Measurements from ENCODE around the gene TRABD2B. TPM values are rescaled to one million over a fixed set of nuclear protein-coding genes. Genes with fewer than 3 reads are reported as not detected.

TRABD2B gene
- total RNA-seq, 2 experiments from 2014 or later: not detected

- intact Hi-C loops (cut with micrococcal nuclease): no loop called here
- CTCF ChIA-PET: no interaction called here
- peaks cover 13% of the 10 kb centered on the region for H3K27me3 Mint-ChIP-seq (ENCODE audit: low read depth)
Observed at GRCh38 chr1:47951026-47951425, 46.2 kb downstream of the TRABD2B start.

GRCh38 chr1:47950471-47950870 lies 46.7 kb downstream of the TRABD2B start:
- Mint-ChIP-seq H3K36me3 (ENCODE audit: low read depth) (no peaks in the 10 kb centered on the region), H3K4me3 (no peak overlapping the region), H3K4me1 (ENCODE audit: low read depth) (no peaks in the 10 kb centered on the region)

More at GRCh38 chr1:47951026-47951425, 46.2 kb downstream of the TRABD2B start:
- H3K36me3 Mint-ChIP-seq (ENCODE audit: low read depth): no peaks in the 10 kb centered on the region
- no peaks in the 10 kb centered on the region for H3K9me3 Mint-ChIP-seq
- no peak overlapping the region for H3K27ac Mint-ChIP-seq
- H3K4me1 Mint-ChIP-seq (ENCODE audit: low read depth): no peaks in the 10 kb centered on the region
- no peak for DNase-seq
- H3K4me3 Mint-ChIP-seq: no peak overlapping the region

GRCh38 chr1:47948126-47948525 lies 49.1 kb downstream of the TRABD2B start:
- DNase-seq: no peak
- CTCF ChIA-PET: no interaction called here
- peaks cover 5% of the 10 kb centered on the region for H3K27me3 Mint-ChIP-seq (ENCODE audit: low read depth)
- no peaks in the 10 kb centered on the region for H3K36me3 Mint-ChIP-seq (ENCODE audit: low read depth)
- intact Hi-C loops (cut with micrococcal nuclease): no loop called here
- no peaks in the 10 kb centered on the region for H3K4me1 Mint-ChIP-seq (ENCODE audit: low read depth)
- H3K9me3 Mint-ChIP-seq: no peaks in the 10 kb centered on the region
- H3K27ac Mint-ChIP-seq: no peak overlapping the region
- H3K4me3 Mint-ChIP-seq: no peak overlapping the region

More at GRCh38 chr1:47950471-47950870, 46.7 kb downstream of the TRABD2B start:
- Mint-ChIP-seq H3K27ac (no peak overlapping the region), H3K9me3 (no peaks in the 10 kb centered on the region), H3K27me3 (ENCODE audit: low read depth) (peaks cover 11% of the 10 kb centered on the region)
- no peak for DNase-seq
- intact Hi-C loops (cut with micrococcal nuclease): no loop called here
- CTCF ChIA-PET: no interaction called here

- Mint-ChIP-seq H3K4me3 (no peak overlapping the region), H3K27ac (no peak overlapping the region)
- intact Hi-C loops (cut with micrococcal nuclease): no loop called here
Observed at GRCh38 chr1:47947531-47947930, 49.7 kb downstream of the TRABD2B start.

GRCh38 chr1:47944561-47944960 lies 52.6 kb downstream of the TRABD2B start:
- H3K27me3 Mint-ChIP-seq (ENCODE audit: low read depth): peaks cover 9% of the 10 kb centered on the region
- H3K4me1 Mint-ChIP-seq (ENCODE audit: low read depth): no peaks in the 10 kb centered on the region
- no peak overlapping the region for H3K4me3 Mint-ChIP-seq
- intact Hi-C loops (cut with micrococcal nuclease): no loop called here
- CTCF ChIA-PET: no interaction called here
- H3K36me3 Mint-ChIP-seq (ENCODE audit: low read depth): no peaks in the 10 kb centered on the region
- no peaks in the 10 kb centered on the region for H3K9me3 Mint-ChIP-seq
- no peak for DNase-seq
- no peak overlapping the region for H3K27ac Mint-ChIP-seq

More at GRCh38 chr1:47947531-47947930, 49.7 kb downstream of the TRABD2B start:
- Mint-ChIP-seq H3K27me3 (ENCODE audit: low read depth) (peaks cover 5% of the 10 kb centered on the region), H3K9me3 (no peaks in the 10 kb centered on the region), H3K36me3 (ENCODE audit: low read depth) (no peaks in the 10 kb centered on the region), H3K4me1 (ENCODE audit: low read depth) (no peaks in the 10 kb centered on the region)
- CTCF ChIA-PET: no interaction called here
- no peak for DNase-seq

- H3K27ac Mint-ChIP-seq: no peak overlapping the region
- intact Hi-C loops (cut with micrococcal nuclease): no loop called here
- H3K4me1 Mint-ChIP-seq (ENCODE audit: low read depth): no peaks in the 10 kb centered on the region
- H3K9me3 Mint-ChIP-seq: no peaks in the 10 kb centered on the region
- CTCF ChIA-PET: no interaction called here
- DNase-seq: no peak
- H3K27me3 Mint-ChIP-seq (ENCODE audit: low read depth): peaks cover 10% of the 10 kb centered on the region
- no peaks in the 10 kb centered on the region for H3K36me3 Mint-ChIP-seq (ENCODE audit: low read depth)
- H3K4me3 Mint-ChIP-seq: no peak overlapping the region
Observed at GRCh38 chr1:47942240-47942629, 55.0 kb downstream of the TRABD2B start.

GRCh38 chr1:47941609-47942239 lies 55.5 kb downstream of the TRABD2B start:
- H3K9me3 Mint-ChIP-seq: no peaks in the 10 kb centered on the region
- H3K4me1 Mint-ChIP-seq (ENCODE audit: low read depth): no peaks in the 10 kb centered on the region
- H3K27ac Mint-ChIP-seq: no peak overlapping the region
- intact Hi-C loops (cut with micrococcal nuclease): no loop called here
- peaks cover 9% of the 10 kb centered on the region for H3K27me3 Mint-ChIP-seq (ENCODE audit: low read depth)
- no peak overlapping the region for H3K4me3 Mint-ChIP-seq
- no peaks in the 10 kb centered on the region for H3K36me3 Mint-ChIP-seq (ENCODE audit: low read depth)
- DNase-seq: no peak
- CTCF ChIA-PET: no interaction called here

- H3K36me3 Mint-ChIP-seq (ENCODE audit: low read depth): no peaks in the 10 kb centered on the region
- no peak overlapping the region for H3K27ac Mint-ChIP-seq
- intact Hi-C loops (cut with micrococcal nuclease): no loop called here
- no peak for DNase-seq
- CTCF ChIA-PET: no interaction called here
- no peaks in the 10 kb centered on the region for H3K9me3 Mint-ChIP-seq
- H3K4me1 Mint-ChIP-seq (ENCODE audit: low read depth): no peaks in the 10 kb centered on the region
- H3K27me3 Mint-ChIP-seq (ENCODE audit: low read depth): peaks cover 9% of the 10 kb centered on the region
- H3K4me3 Mint-ChIP-seq: no peak overlapping the region
Observed at GRCh38 chr1:47940779-47941178, 56.4 kb downstream of the TRABD2B start.

GRCh38 chr1:47940326-47940725 lies 56.9 kb downstream of the TRABD2B start:
- no peak for DNase-seq
- Mint-ChIP-seq H3K36me3 (ENCODE audit: low read depth) (no peaks in the 10 kb centered on the region), H3K4me3 (no peak overlapping the region), H3K27ac (no peak overlapping the region), H3K9me3 (no peaks in the 10 kb centered on the region), H3K27me3 (ENCODE audit: low read depth) (peaks cover 9% of the 10 kb centered on the region), H3K4me1 (ENCODE audit: low read depth) (no peaks in the 10 kb centered on the region)
- intact Hi-C loops (cut with micrococcal nuclease): no loop called here
- CTCF ChIA-PET: interaction anchor here (1.1 kb wide), 1 partner anchor 58 kb away, joined by 3 read pairs; no protein-coding TSS in a partner anchor

- CTCF ChIA-PET: interaction anchor here (0.6 kb wide), 1 partner anchor 18 kb away, joined by 3 read pairs; no protein-coding TSS in a partner anchor
- H3K27ac Mint-ChIP-seq: no peak overlapping the region
- H3K9me3 Mint-ChIP-seq: no peaks in the 10 kb centered on the region
- DNase-seq: no peak
- peaks cover 12% of the 10 kb centered on the region for H3K27me3 Mint-ChIP-seq (ENCODE audit: low read depth)
- H3K4me3 Mint-ChIP-seq: no peak overlapping the region
- no peaks in the 10 kb centered on the region for H3K4me1 Mint-ChIP-seq (ENCODE audit: low read depth)
- H3K36me3 Mint-ChIP-seq (ENCODE audit: low read depth): no peaks in the 10 kb centered on the region
- intact Hi-C loops (cut with micrococcal nuclease): no loop called here
Observed at GRCh38 chr1:47938520-47938919, 58.7 kb downstream of the TRABD2B start.

- no peaks in the 10 kb centered on the region for H3K36me3 Mint-ChIP-seq (ENCODE audit: low read depth)
- intact Hi-C loops (cut with micrococcal nuclease): no loop called here
- no peak for DNase-seq
- CTCF ChIA-PET: no interaction called here
- H3K4me1 Mint-ChIP-seq (ENCODE audit: low read depth): no peaks in the 10 kb centered on the region
- no peak overlapping the region for H3K4me3 Mint-ChIP-seq
- H3K9me3 Mint-ChIP-seq: no peaks in the 10 kb centered on the region
- H3K27me3 Mint-ChIP-seq (ENCODE audit: low read depth): peaks cover 12% of the 10 kb centered on the region
- H3K27ac Mint-ChIP-seq: no peak overlapping the region
Observed at GRCh38 chr1:47937586-47938254, 59.5 kb downstream of the TRABD2B start.

GRCh38 chr1:47936916-47937551 lies 60.2 kb downstream of the TRABD2B start:
- Mint-ChIP-seq H3K27ac (no peak overlapping the region), H3K36me3 (ENCODE audit: low read depth) (no peaks in the 10 kb centered on the region), H3K4me3 (no peak overlapping the region), H3K27me3 (ENCODE audit: low read depth) (peaks cover 12% of the 10 kb centered on the region), H3K9me3 (no peaks in the 10 kb centered on the region), H3K4me1 (ENCODE audit: low read depth) (no peaks in the 10 kb centered on the region)
- intact Hi-C loops (cut with micrococcal nuclease): no loop called here
- CTCF ChIA-PET: no interaction called here
- no peak for DNase-seq

- Mint-ChIP-seq H3K36me3 (ENCODE audit: low read depth) (no peaks in the 10 kb centered on the region), H3K4me3 (no peak overlapping the region), H3K27ac (no peak overlapping the region), H3K27me3 (ENCODE audit: low read depth) (peaks cover 9% of the 10 kb centered on the region), H3K9me3 (no peaks in the 10 kb centered on the region), H3K4me1 (ENCODE audit: low read depth) (no peaks in the 10 kb centered on the region)
- CTCF ChIA-PET: interaction anchor here (1.0 kb wide), 1 partner anchor 15 kb away, joined by 3 read pairs; no protein-coding TSS in a partner anchor
- intact Hi-C loops (cut with micrococcal nuclease): no loop called here
- DNase-seq: no peak
Observed at GRCh38 chr1:47935856-47936255, 61.3 kb downstream of the TRABD2B start.
